K562 (cell line): ENCODE measurements around the gene ZMYND12. TPM values are rescaled to one million over a fixed set of nuclear protein-coding genes. Genes with fewer than 3 reads are reported as not detected.

ENCODE experiments used
- ATAC-seq: fragments of 200-7000 bp; cut with Tn5 transposase; 3 replicates; pipeline ENCODE4 v1.9.1; 2020; ENCODE audit warnings: moderate library complexity
- BruUV-seq: library from RNA; stranded (reverse); fragments of 400-500 nt; replicated peaks from 2 replicates; lab custom pipeline; 2021; lab: Mats Ljungman, UMichigan
- CTCF ChIA-PET: fragments of 300-600 bp; formaldehyde crosslinking; extraction: SDS; loops from one replicate; lab custom pipeline; 2021; ENCODE audit warnings: low intra/inter-chr PET ratio; lab: Yijun Ruan, JAX
- POLR2A ChIA-PET: fragments of 300-600, 350-650 bp; sonication (Branson Sonifier 250); formaldehyde crosslinking; extraction: SDS; loops from one replicate; lab custom pipeline; 2021; ENCODE audit warnings: antibody characterized with exemption, inconsistent platforms; lab: Yijun Ruan, JAX
- DNase-seq, 4 experiments: peaks; one replicate each; pipeline versions ENCODE4 v3.0.0 to v3.0.0-alpha.2; 2011 to 2018; ENCODE audit warnings: low spot score in 3 of 4, mixed read lengths in 3 of 4; ENCODE audit errors: extremely low read depth in 1 of 4
- FAIRE-seq: peaks from 2 replicates; lab custom pipeline; 2011; peaks lifted over from hg19 to GRCh38; lab: Jason Lieb, UNC
- H2AFZ ChIP-seq: 2 replicates; pipeline ENCODE4 v1.6.0; 2011; ENCODE audit warnings: low read depth, low read length, control low read depth, inconsistent platforms
- H3K27ac ChIP-seq: fragments of 200-600 bp; 3 replicates; pipeline ENCODE4 v1.8.0; 2011; ENCODE audit warnings: low read depth, mild to moderate bottlenecking, control low read depth, inconsistent platforms, low read length, moderate library complexity, mixed read lengths; ENCODE audit errors: extremely low read depth
- H3K27me3 ChIP-seq, 2 experiments: fragments of 300-600 bp in 1 of 2; 2 replicates in 1 of 2; 3 replicates in 1 of 2; pipeline versions ENCODE4 v1.6.0 to v1.8.0; 2011; ENCODE audit warnings: inconsistent platforms in 2 of 2, low read length in 2 of 2, mild to moderate bottlenecking in 1 of 2, mixed read lengths in 1 of 2, moderate library complexity in 1 of 2; ENCODE audit not compliant: control insufficient read depth in 2 of 2, insufficient read depth in 2 of 2
- H3K36me3 ChIP-seq: fragments of 300-600 bp; 3 replicates; pipeline ENCODE4 v1.8.0; 2011; ENCODE audit warnings: mild to moderate bottlenecking, low read length, inconsistent platforms; ENCODE audit not compliant: control insufficient read depth, insufficient read depth
- H3K4me1 ChIP-seq, 2 experiments: fragments of 200-600 bp in 1 of 2; replicated peaks in 1 of 2; 2 replicates in 1 of 2; 3 replicates in 1 of 2; pipeline versions ENCODE4 v1.5.1 to v1.8.0; 2011; ENCODE audit warnings: inconsistent platforms in 2 of 2, low read length in 2 of 2, mild to moderate bottlenecking in 1 of 2, mixed read lengths in 1 of 2, moderate library complexity in 1 of 2; ENCODE audit not compliant: control insufficient read depth in 2 of 2, insufficient read depth in 2 of 2
- H3K4me2 ChIP-seq: 2 replicates; pipeline ENCODE4 v1.6.1; 2011; ENCODE audit warnings: low read length, control low read depth, inconsistent platforms, mixed read lengths; ENCODE audit not compliant: insufficient read depth
- H3K4me3 ChIP-seq: fragments of 200-600 bp; sonication (generic), shearing (Covaris generic); 2 replicates; pipeline ENCODE4 v1.5.1; 2016; ENCODE audit warnings: control low read depth, inconsistent platforms
- H3K79me2 ChIP-seq: fragments of 200-600 bp; 3 replicates; pipeline ENCODE4 v1.8.0; 2011; ENCODE audit warnings: low read length, inconsistent platforms; ENCODE audit not compliant: control insufficient read depth, insufficient read depth
- H3K9ac ChIP-seq, 2 experiments: 2 replicates each; pipeline versions ENCODE4 v1.6.0 to v1.6.1; 2011; ENCODE audit warnings: low read depth in 2 of 2, low read length in 2 of 2, control low read depth in 1 of 2, inconsistent platforms in 1 of 2, mild to moderate bottlenecking in 1 of 2, mixed read lengths in 1 of 2; ENCODE audit not compliant: insufficient read depth in 1 of 2
- H3K9me1 ChIP-seq: one replicate; pipeline ENCODE4 v1.6.0; 2011; ENCODE audit warnings: inconsistent platforms, mild to moderate bottlenecking, low read length, moderate library complexity; ENCODE audit not compliant: control insufficient read depth, insufficient read depth
- H3K9me3 ChIP-seq: replicated peaks from 2 replicates; pipeline ENCODE4 v1.5.1; 2011; ENCODE audit warnings: low read depth, low read length, inconsistent platforms; ENCODE audit not compliant: control insufficient read depth, insufficient read depth
- H4K20me1 ChIP-seq: replicated peaks from 2 replicates; pipeline ENCODE4 v1.6.1; 2011; ENCODE audit warnings: low read length, inconsistent platforms, mixed read lengths; ENCODE audit not compliant: control insufficient read depth, insufficient read depth
- BMI1 ChIP-seq: fragments of 150-350 bp; IDR thresholded peaks from 2 replicates; pipeline ENCODE4 v1.6.1; 2014; ENCODE audit warnings: low read length
- MECOM ChIP-seq: fragments of 250-450 bp; sonication (Bioruptor Pico); IDR thresholded peaks from 2 replicates; pipeline ENCODE4 v1.8.0; 2022; ENCODE audit warnings: inconsistent platforms
- POLR2B ChIP-seq: fragments of 450-650 bp; IDR thresholded peaks from 2 replicates; pipeline ENCODE4 v1.6.1; 2018; ENCODE audit warnings: low read depth; ENCODE audit not compliant: partially characterized antibody
- POLR2G ChIP-seq: fragments of 200-400 bp; formaldehyde crosslinking; IDR thresholded peaks from 2 replicates; pipeline ENCODE4 v1.6.1; 2017; ENCODE audit warnings: low read depth, mild to moderate bottlenecking, antibody characterized with exemption, low read length, moderate library complexity
- SMAD2 ChIP-seq: fragments of 150-350 bp; IDR thresholded peaks from 2 replicates; pipeline ENCODE4 v1.6.1; 2014; ENCODE audit warnings: low read depth, mild to moderate bottlenecking, low read length
- ZFP36 ChIP-seq: fragments of 150-350 bp; IDR thresholded peaks from 2 replicates; pipeline ENCODE4 v1.6.1; 2018; ENCODE audit warnings: low read length, low read depth; ENCODE audit not compliant: partially characterized antibody
- in situ Hi-C: fragments of 300-500 bp; cut with MboI; formaldehyde crosslinking; loops from 4 replicates; pipeline ENCODE4 v1.15.0; 2018; ENCODE audit warnings: inconsistent platforms, mixed read lengths
- intact Hi-C: fragments of 100-400 bp; cut with micrococcal nuclease; formaldehyde crosslinking; loops from 2 replicates; pipeline ENCODE4 v1.14.2; 2022
- polyA plus RNA-seq, 8 experiments: library from polyadenylated mRNA; depleted of rRNA in 4 of 8; stranded (reverse) in 5 of 8; unstranded in 3 of 8; fragments of >200 nt; fragmentation: Nextera tagmentation in 2 of 8; fragmentation: Illumina TruSeq in 1 of 8; extraction: Ambion mirVana in 2 of 8; extraction: Trizol in 1 of 8; gene quantifications; 2 replicates each; pipeline versions ENCODE4 v1.2.1 to v1.2.3, GENCODE V29; 2011 to 2014; ENCODE audit warnings: inconsistent platforms in 1 of 8, missing spikeins in 1 of 8
- total RNA-seq, 7 experiments: library from RNA; depleted of rRNA in 6 of 7; stranded (reverse); fragments of >200 nt in 6 of 7; fragmentation: Illumina TruSeq in 2 of 7; extraction: Trizol in 2 of 7; gene quantifications; 2 replicates each; pipeline versions ENCODE4 v1.2.1 to v1.2.3, GENCODE V29; 2011 to 2021; ENCODE audit warnings: low replicate concordance in 1 of 7
- TF ChIP-seq, protein P1 (sequence below): fragments of 250-450 bp; sonication (Bioruptor Pico); IDR thresholded peaks from 2 replicates; pipeline ENCODE4 v1.5.0; 2022; ENCODE audit warnings: mild to moderate bottlenecking
- TF ChIP-seq, protein P2 (sequence below): fragments of 450-650 bp; formaldehyde crosslinking; IDR thresholded peaks from 2 replicates; pipeline ENCODE4 v1.4.0; 2020; ENCODE audit warnings: mild to moderate bottlenecking, mixed read lengths

ZMYND12 gene
- total and polyA plus RNA-seq, 9 of the 15 experiments (the other 6 are each of a cell fraction or from before 2014, with no cell fraction given), result not detected

DNA sequence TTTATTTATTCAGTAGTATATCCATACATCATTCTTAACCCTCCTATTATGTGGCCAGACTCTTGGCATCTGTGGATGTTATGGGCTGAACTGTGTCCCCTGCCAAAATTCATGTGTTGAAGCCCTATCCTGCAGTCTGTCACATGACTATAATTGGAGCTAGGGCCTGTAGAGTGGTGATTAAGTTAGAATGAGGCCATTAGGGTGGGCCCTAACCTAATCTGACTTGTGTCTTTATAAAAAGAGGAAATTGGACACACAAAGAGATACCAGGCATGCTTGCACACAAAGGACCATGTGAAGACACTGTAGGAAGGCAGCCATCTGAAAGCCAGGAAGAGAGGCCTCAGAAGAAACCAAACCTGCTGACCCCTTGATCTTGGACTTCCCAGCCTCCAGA, 6.6 kb downstream of the ZMYND12 start:
- Histone ChIP-seq H3K79me2 (no peaks in the 10 kb centered on the region), H3K27me3 (peaks cover 5 to 14% of the 10 kb centered on the region in 2 experiments; a peak in 3 of 5 replicates), H3K9ac (no peak overlapping the region), H3K27ac (no peak overlapping the region), H3K4me3 (no peak overlapping the region), H4K20me1 (no peaks in the 10 kb centered on the region), H3K36me3 (no peaks in the 10 kb centered on the region), H3K9me1 (no peaks in the 10 kb centered on the region), H3K4me2 (no peak overlapping the region), H3K9me3 (no peaks in the 10 kb centered on the region), H3K4me1 (no peaks in the 10 kb centered on the region), H2AFZ (no peak overlapping the region)
- DNase-seq, result no peak
- FAIRE-seq, result no peak
- TF ChIP-seq MECOM, result no peak
- no peak for TF ChIP-seq POLR2G
- TF ChIP-seq, protein P1, sequence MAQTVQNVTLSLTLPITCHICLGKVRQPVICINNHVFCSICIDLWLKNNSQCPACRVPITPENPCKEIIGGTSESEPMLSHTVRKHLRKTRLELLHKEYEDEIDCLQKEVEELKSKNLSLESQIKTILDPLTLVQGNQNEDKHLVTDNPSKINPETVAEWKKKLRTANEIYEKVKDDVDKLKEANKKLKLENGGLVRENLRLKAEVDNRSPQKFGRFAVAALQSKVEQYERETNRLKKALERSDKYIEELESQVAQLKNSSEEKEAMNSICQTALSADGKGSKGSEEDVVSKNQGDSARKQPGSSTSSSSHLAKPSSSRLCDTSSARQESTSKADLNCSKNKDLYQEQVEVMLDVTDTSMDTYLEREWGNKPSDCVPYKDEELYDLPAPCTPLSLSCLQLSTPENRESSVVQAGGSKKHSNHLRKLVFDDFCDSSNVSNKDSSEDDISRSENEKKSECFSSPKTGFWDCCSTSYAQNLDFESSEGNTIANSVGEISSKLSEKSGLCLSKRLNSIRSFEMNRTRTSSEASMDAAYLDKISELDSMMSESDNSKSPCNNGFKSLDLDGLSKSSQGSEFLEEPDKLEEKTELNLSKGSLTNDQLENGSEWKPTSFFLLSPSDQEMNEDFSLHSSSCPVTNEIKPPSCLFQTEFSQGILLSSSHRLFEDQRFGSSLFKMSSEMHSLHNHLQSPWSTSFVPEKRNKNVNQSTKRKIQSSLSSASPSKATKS, result no peak
- no peak for TF ChIP-seq SMAD2
- no peak for TF ChIP-seq BMI1
- no peak for TF ChIP-seq POLR2B
- TF ChIP-seq, protein P2, sequence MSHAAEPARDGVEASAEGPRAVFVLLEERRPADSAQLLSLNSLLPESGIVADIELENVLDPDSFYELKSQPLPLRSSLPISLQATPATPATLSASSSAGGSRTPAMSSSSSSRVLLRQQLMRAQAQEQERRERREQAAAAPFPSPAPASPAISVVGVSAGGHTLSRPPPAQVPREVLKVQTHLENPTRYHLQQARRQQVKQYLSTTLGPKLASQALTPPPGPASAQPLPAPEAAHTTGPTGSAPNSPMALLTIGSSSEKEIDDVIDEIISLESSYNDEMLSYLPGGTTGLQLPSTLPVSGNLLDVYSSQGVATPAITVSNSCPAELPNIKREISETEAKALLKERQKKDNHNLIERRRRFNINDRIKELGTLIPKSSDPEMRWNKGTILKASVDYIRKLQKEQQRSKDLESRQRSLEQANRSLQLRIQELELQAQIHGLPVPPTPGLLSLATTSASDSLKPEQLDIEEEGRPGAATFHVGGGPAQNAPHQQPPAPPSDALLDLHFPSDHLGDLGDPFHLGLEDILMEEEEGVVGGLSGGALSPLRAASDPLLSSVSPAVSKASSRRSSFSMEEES, result peak; percentile 38
- no peak for TF ChIP-seq ZFP36
- CTCF ChIA-PET, result no interaction called here
- no peak for ATAC-seq
- POLR2A ChIA-PET, result no interaction called here
- in situ Hi-C loops (no loop called here), intact Hi-C loops (no loop called here)
- BruUV-seq, result no TSS peak
